Measurements from ENCODE around the gene RNPS1. TPM values are rescaled to one million over a fixed set of nuclear protein-coding genes. Genes with fewer than 3 reads are reported as not detected.
A peak's percentile ranks its signal among the peaks of the same experiment; 100 is the strongest.

RNPS1 gene
- total RNA-seq, 3 donors from 2014 or later (not counting 1 experiment from before 2014, with no cell fraction given) = 269 to 284 (median 273) TPM

DNA sequence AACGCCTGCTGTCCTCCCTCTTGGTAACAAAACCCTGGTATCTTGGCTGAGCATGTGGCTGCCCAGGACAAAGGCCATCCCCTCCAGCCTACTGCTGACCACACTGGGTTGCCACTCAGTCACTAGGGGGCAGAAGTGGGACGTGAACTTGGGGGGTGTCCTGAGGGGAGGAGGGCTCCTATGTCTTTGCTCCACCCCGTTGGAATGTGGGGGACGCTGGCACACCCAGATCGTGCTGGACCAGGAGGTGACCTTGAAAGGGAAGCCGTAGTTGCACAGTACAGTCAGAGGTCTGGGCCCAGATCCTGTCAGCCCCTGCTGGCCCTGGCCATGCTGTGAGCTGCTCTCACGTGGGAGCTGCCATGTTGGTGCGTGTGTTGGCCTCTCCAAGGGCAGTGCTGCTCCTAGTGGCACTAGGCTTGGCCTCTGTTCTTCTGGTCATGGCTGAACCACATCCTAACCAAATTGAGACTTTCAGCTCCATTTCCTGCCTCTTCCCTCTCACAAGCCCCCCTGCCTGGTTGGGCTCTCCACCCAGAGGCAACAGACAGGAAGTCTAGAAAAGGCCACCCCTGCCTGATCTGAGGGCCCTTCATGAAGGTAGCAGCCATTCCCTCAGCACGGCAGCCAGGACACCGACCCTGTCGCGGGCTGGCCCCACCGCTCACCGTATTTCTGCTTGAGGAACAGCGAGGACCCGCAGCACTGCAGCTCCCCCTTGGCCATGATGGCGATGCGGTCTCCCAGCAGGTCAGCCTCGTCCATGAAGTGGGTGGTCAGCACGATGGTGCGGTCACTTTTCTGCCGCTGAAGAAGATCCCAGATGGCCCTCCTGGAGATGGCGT lies 29.0 kb upstream of the RNPS1 start:
- peak in 1 of 2 donors; percentile 28 for DNase-seq
- intact Hi-C loops (cut with micrococcal nuclease) = no loop called here

DNA sequence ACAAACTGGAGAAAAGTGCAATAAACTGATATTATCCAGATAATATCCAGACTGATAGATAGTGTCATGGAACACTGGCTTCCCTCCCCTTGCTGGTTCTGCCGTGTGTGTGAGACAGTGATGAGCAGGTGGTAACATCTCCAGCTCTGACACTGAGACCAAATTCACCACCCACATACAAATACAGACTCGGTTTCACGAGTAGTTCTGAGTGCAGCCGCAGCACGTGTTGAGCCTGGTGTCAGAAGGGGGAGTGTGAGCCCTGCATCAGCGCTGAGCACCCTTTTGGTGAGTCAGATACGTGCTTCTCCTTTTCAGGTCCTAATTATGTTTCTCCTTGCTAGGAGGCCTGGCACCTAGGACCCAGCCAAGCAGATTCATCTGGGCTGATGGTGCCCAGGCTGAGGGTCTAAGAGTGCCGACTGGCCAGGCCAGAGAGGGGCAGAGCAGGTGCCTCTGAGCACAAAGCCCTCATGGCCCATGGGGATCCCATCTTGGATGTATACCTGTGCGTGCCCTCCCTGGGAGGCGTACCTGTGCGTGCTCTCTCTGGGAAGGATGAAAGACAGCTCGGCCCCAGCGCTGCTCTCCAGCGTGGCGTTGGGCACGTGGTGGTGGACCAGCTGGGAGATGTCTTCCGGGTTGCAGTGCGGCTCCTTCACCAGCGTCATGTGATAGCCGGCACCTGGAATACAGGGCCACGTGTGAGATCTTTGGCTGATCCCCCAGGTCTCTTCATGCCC lies 27.3 kb upstream of the RNPS1 start:
- TF ChIP-seq, protein P1, sequence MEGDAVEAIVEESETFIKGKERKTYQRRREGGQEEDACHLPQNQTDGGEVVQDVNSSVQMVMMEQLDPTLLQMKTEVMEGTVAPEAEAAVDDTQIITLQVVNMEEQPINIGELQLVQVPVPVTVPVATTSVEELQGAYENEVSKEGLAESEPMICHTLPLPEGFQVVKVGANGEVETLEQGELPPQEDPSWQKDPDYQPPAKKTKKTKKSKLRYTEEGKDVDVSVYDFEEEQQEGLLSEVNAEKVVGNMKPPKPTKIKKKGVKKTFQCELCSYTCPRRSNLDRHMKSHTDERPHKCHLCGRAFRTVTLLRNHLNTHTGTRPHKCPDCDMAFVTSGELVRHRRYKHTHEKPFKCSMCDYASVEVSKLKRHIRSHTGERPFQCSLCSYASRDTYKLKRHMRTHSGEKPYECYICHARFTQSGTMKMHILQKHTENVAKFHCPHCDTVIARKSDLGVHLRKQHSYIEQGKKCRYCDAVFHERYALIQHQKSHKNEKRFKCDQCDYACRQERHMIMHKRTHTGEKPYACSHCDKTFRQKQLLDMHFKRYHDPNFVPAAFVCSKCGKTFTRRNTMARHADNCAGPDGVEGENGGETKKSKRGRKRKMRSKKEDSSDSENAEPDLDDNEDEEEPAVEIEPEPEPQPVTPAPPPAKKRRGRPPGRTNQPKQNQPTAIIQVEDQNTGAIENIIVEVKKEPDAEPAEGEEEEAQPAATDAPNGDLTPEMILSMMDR (IDR thresholded peaks at IDR 0.05) = no peak
- Histone ChIP-seq H3K36me3 (ENCODE audit: control insufficient read depth, insufficient read depth, low read length) (peaks cover 8% of the 10 kb centered on the region), H3K27me3 (ENCODE audit: control insufficient read depth, insufficient read depth, low read length) (no peaks in the 10 kb centered on the region), H3K9me3 (ENCODE audit: control insufficient read depth, insufficient read depth, low read length) (no peaks in the 10 kb centered on the region), H3K4me3 (ENCODE audit: low read length) (no peak overlapping the region), H3K4me1 (ENCODE audit: control insufficient read depth, insufficient read depth, low read length) (peaks cover 22% of the 10 kb centered on the region), H3K27ac (ENCODE audit: low read length) (no peak overlapping the region)
- ATAC-seq = peak; percentile 74 to 92 (median 87)
- H3K36me3 Mint-ChIP-seq = no peaks in the 10 kb centered on the region
- intact Hi-C loops (cut with micrococcal nuclease) = no loop called here
- no peak for DNase-seq
- H3K4me3 Mint-ChIP-seq = peak overlapping the region; percentile 40
- peaks cover 7 to 16% of the 10 kb centered on the region in 2 donors for H3K4me1 Mint-ChIP-seq
- WGBS (ENCODE audit: insufficient coverage) = 85% methylated on average over 20 of the region's 21 CpGs
- peak overlapping the region in 1 of 2 donors; percentile 24 for H3K27ac Mint-ChIP-seq
- no peaks in the 10 kb centered on the region for H3K9me3 Mint-ChIP-seq
- H3K27me3 Mint-ChIP-seq (ENCODE audit: low read depth in 2 of 2) = no peaks in the 10 kb centered on the region

More for the DNA sequence above, 29.0 kb upstream of the RNPS1 start:
- Histone ChIP-seq H3K9me3 (ENCODE audit: control insufficient read depth, insufficient read depth, low read length) (no peaks in the 10 kb centered on the region), H3K4me3 (ENCODE audit: low read length) (no peak overlapping the region), H3K27ac (ENCODE audit: low read length) (no peak overlapping the region), H3K36me3 (ENCODE audit: control insufficient read depth, insufficient read depth, low read length) (no peaks in the 10 kb centered on the region), H3K4me1 (ENCODE audit: control insufficient read depth, insufficient read depth, low read length) (peaks cover 22% of the 10 kb centered on the region), H3K27me3 (ENCODE audit: control insufficient read depth, insufficient read depth, low read length) (no peaks in the 10 kb centered on the region)
- peaks cover 7 to 16% of the 10 kb centered on the region in 2 donors for H3K4me1 Mint-ChIP-seq
- TF ChIP-seq, protein P1 (IDR thresholded peaks at IDR 0.05) = no peak
- H3K4me3 Mint-ChIP-seq = no peak overlapping the region
- H3K27ac Mint-ChIP-seq = no peak overlapping the region
- no peaks in the 10 kb centered on the region for H3K27me3 Mint-ChIP-seq (ENCODE audit: low read depth in 2 of 2)
- H3K36me3 Mint-ChIP-seq = no peaks in the 10 kb centered on the region
- WGBS (ENCODE audit: insufficient coverage) = 86% methylated on average over 23 of the region's 23 CpGs
- no peaks in the 10 kb centered on the region for H3K9me3 Mint-ChIP-seq
- ATAC-seq = peak in 1 of 3 donors; percentile 11

DNA sequence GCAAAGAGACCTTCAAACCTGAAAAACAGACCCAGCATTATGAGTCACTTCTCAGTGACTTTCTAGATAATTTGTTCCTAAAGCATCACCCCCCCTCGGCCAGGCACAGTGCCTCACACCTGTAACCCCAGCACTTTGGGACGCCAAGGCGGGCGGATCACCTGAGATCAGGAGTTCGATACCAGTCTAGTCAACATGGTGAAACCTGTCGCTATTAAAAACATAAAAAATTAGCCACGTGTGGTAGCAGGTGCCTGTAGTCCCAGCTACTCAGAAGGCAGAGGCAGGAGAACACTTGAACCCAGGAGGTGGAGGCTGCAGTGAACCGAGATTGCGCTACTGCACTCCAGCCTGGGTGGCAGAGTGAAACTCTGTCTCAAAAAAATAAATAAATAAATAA lies 24.3 kb upstream of the RNPS1 start:
- DNase-seq (no peak), ATAC-seq (no peak)
- H3K27me3 Mint-ChIP-seq (ENCODE audit: low read depth in 2 of 2) = no peaks in the 10 kb centered on the region
- peaks cover 21% of the 10 kb centered on the region for H3K4me1 ChIP-seq (ENCODE audit: control insufficient read depth, insufficient read depth, low read length)
- no peaks in the 10 kb centered on the region for H3K27me3 ChIP-seq (ENCODE audit: control insufficient read depth, insufficient read depth, low read length)
- H3K9me3 Mint-ChIP-seq = no peaks in the 10 kb centered on the region
- H3K36me3 Mint-ChIP-seq = no peaks in the 10 kb centered on the region
- WGBS (ENCODE audit: insufficient coverage) = 92% methylated on average over 9 of the region's 9 CpGs
- no peak overlapping the region for H3K27ac ChIP-seq (ENCODE audit: low read length)
- H3K4me3 ChIP-seq (ENCODE audit: low read length) = no peak overlapping the region
- no peaks in the 10 kb centered on the region for H3K9me3 ChIP-seq (ENCODE audit: control insufficient read depth, insufficient read depth, low read length)
- H3K4me3 Mint-ChIP-seq = no peak overlapping the region
- peaks cover 8% of the 10 kb centered on the region for H3K36me3 ChIP-seq (ENCODE audit: control insufficient read depth, insufficient read depth, low read length)
- peaks cover 6 to 14% of the 10 kb centered on the region in 2 donors for H3K4me1 Mint-ChIP-seq
- H3K27ac Mint-ChIP-seq = no peak overlapping the region
- intact Hi-C loops (cut with micrococcal nuclease) = no loop called here
- TF ChIP-seq, protein P1 (IDR thresholded peaks at IDR 0.05) = no peak

All from natural killer cell (primary cell).